HEK293 (cell line): ENCODE measurements around the gene PARD3B.
A peak's percentile ranks its signal among the peaks of the same experiment; 100 is the strongest.

ENCODE experiments used
- CTCF ChIA-PET: fragments of 350-600 bp; formaldehyde crosslinking; extraction: SDS; loops from one replicate; lab custom pipeline; 2021; ENCODE audit warnings: antibody characterized with exemption; lab: Yijun Ruan, JAX
- POLR2A ChIA-PET: fragments of 300-600 bp; formaldehyde crosslinking; extraction: SDS; loops from one replicate; lab custom pipeline; 2020; ENCODE audit warnings: antibody characterized with exemption, inconsistent platforms; lab: Yijun Ruan, JAX
- H3K27ac ChIP-seq: fragments of 200-500 bp; sonication (Bioruptor generic); 2 replicates; pipeline ENCODE4 v1.5.1; 2014; ENCODE audit warnings: low read depth, low read length, control low read depth, inconsistent platforms; ENCODE audit errors: extremely low read depth
- H3K36me3 ChIP-seq, 2 experiments: fragments of 200-500 bp in 1 of 2; sonication (Bioruptor generic) in 1 of 2; 1 replicate in 1 of 2; 2 replicates in 1 of 2; pipeline ENCODE4 v1.5.1; 2014 to 2017; ENCODE audit warnings: inconsistent platforms in 2 of 2, low read length in 2 of 2; ENCODE audit not compliant: control insufficient read depth in 2 of 2, insufficient read depth in 1 of 2
- H3K4me1 ChIP-seq: fragments of 200-500 bp; sonication (Bioruptor generic); 2 replicates; pipeline ENCODE4 v1.5.1; 2014; ENCODE audit warnings: mild to moderate bottlenecking, low read length, inconsistent platforms; ENCODE audit not compliant: control insufficient read depth, insufficient read depth
- H3K4me3 ChIP-seq: 2 replicates; pipeline ENCODE4 v1.5.1; 2011; ENCODE audit warnings: low read depth, mild to moderate bottlenecking, control low read depth, low read length, moderate library complexity
- H3K9me3 ChIP-seq: fragments of 200-500 bp; sonication (Bioruptor generic); 2 replicates; pipeline ENCODE4 v1.5.1; 2014; ENCODE audit warnings: low read depth, low read length, inconsistent platforms; ENCODE audit not compliant: control insufficient read depth, insufficient read depth
- BCL11A ChIP-seq: fragments of 450-650 bp; formaldehyde crosslinking; IDR thresholded peaks from 2 replicates; pipeline ENCODE4 v1.5.1; 2016; ENCODE audit warnings: low read depth, missing biosample characterization, missing genetic modification characterization
- GLIS1 ChIP-seq: fragments of 450-650 bp; formaldehyde crosslinking; IDR thresholded peaks from 2 replicates; pipeline ENCODE4 v1.5.1; 2016; ENCODE audit warnings: missing biosample characterization, missing genetic modification characterization
- GLIS2 ChIP-seq: fragments of 450-650 bp; formaldehyde crosslinking; IDR thresholded peaks from 2 replicates; pipeline ENCODE4 v1.5.1; 2016; ENCODE audit warnings: missing biosample characterization, missing genetic modification characterization
- MZF1 ChIP-seq: fragments of 450-650 bp; formaldehyde crosslinking; IDR thresholded peaks from 2 replicates; pipeline ENCODE4 v1.5.1; 2017; ENCODE audit warnings: missing biosample characterization, missing genetic modification characterization, borderline replicate concordance
- YY1 ChIP-seq: fragments of 450-650 bp; formaldehyde crosslinking; IDR thresholded peaks from 2 replicates; pipeline ENCODE4 v1.5.1; 2018; ENCODE audit warnings: missing biosample characterization, missing genetic modification characterization
- ZBTB26 ChIP-seq: fragments of 450-650 bp; formaldehyde crosslinking; optimal IDR thresholded peaks from 2 replicates; pipeline ENCODE3; 2016; ENCODE audit warnings: missing biosample characterization, mild to moderate bottlenecking, missing genetic modification characterization
- ZFP69B ChIP-seq: fragments of 450-650 bp; formaldehyde crosslinking; IDR thresholded peaks from 2 replicates; pipeline ENCODE4 v1.5.1; 2016; ENCODE audit warnings: missing biosample characterization, missing genetic modification characterization
- ZNF132 ChIP-seq: fragments of 450-650 bp; formaldehyde crosslinking; IDR thresholded peaks from 2 replicates; pipeline ENCODE4 v1.5.1; 2017; ENCODE audit warnings: missing biosample characterization, missing genetic modification characterization, borderline replicate concordance
- ZNF155 ChIP-seq: fragments of 450-650 bp; formaldehyde crosslinking; IDR thresholded peaks from 2 replicates; pipeline ENCODE4 v1.5.1; 2016; ENCODE audit warnings: missing biosample characterization, missing genetic modification characterization
- ZNF2 ChIP-seq: fragments of 450-650 bp; formaldehyde crosslinking; IDR thresholded peaks from 2 replicates; pipeline ENCODE4 v1.5.1; 2016; ENCODE audit warnings: missing biosample characterization, missing genetic modification characterization
- ZNF324 ChIP-seq: fragments of 450-650 bp; formaldehyde crosslinking; IDR thresholded peaks from 2 replicates; pipeline ENCODE4 v1.5.1; 2016; ENCODE audit warnings: missing biosample characterization, missing genetic modification characterization
- ZNF350 ChIP-seq: fragments of 450-650 bp; formaldehyde crosslinking; IDR thresholded peaks from 2 replicates; pipeline ENCODE4 v1.5.0; 2017; ENCODE audit warnings: missing biosample characterization, mild to moderate bottlenecking, missing genetic modification characterization
- ZNF354C ChIP-seq: fragments of 450-650 bp; formaldehyde crosslinking; IDR thresholded peaks from 2 replicates; pipeline ENCODE4 v1.5.1; 2016; ENCODE audit warnings: missing biosample characterization, missing genetic modification characterization, low read depth, borderline replicate concordance
- ZNF404 ChIP-seq: fragments of 450-650 bp; formaldehyde crosslinking; IDR thresholded peaks from 2 replicates; pipeline ENCODE4 v1.5.1; 2017; ENCODE audit warnings: missing biosample characterization, missing genetic modification characterization
- ZNF416 ChIP-seq: fragments of 450-650 bp; formaldehyde crosslinking; IDR thresholded peaks from 2 replicates; pipeline ENCODE4 v1.5.1; 2016; ENCODE audit warnings: missing biosample characterization, missing genetic modification characterization
- ZNF449 ChIP-seq: fragments of 450-650 bp; formaldehyde crosslinking; IDR thresholded peaks from 2 replicates; pipeline ENCODE4 v1.5.1; 2017; ENCODE audit warnings: missing biosample characterization, mild to moderate bottlenecking, missing genetic modification characterization, moderate library complexity
- ZNF529 ChIP-seq: fragments of 450-650 bp; formaldehyde crosslinking; IDR thresholded peaks from 2 replicates; pipeline ENCODE4 v1.5.1; 2017; ENCODE audit warnings: missing genetic modification characterization, missing biosample characterization; ENCODE audit not compliant: insufficient replicate concordance
- ZNF560 ChIP-seq: fragments of 450-650 bp; formaldehyde crosslinking; IDR thresholded peaks from 2 replicates; pipeline ENCODE4 v1.5.1; 2017; ENCODE audit warnings: missing biosample characterization, missing genetic modification characterization, borderline replicate concordance
- ZNF837 ChIP-seq: fragments of 450-650 bp; formaldehyde crosslinking; IDR thresholded peaks from 2 replicates; pipeline ENCODE4 v1.5.1; 2016; ENCODE audit warnings: missing biosample characterization, missing genetic modification characterization
- TF ChIP-seq, protein P1 (sequence below): fragments of 450-650 bp; formaldehyde crosslinking; IDR thresholded peaks from 2 replicates; pipeline ENCODE4 v1.5.1; 2017; ENCODE audit warnings: missing biosample characterization, missing genetic modification characterization

The PARD3B gene

GRCh38 chr2:205024822-205025518 is 479.7 kb downstream of the PARD3B start (continued):
- TF ChIP-seq BCL11A (tag by site-specific recombination) (no peak), ZNF350 (tag by site-specific recombination) (no peak), ZNF529 (no peak), MZF1 (tag by site-specific recombination) (no peak), ZNF132 (no peak), ZNF560 (tag by site-specific recombination) (no peak), ZNF354C (tag by site-specific recombination) (no peak), YY1 (tag by site-specific recombination) (no peak)

GRCh38 chr2:205025580-205026240 is 480.4 kb downstream of the PARD3B start:
- TF ChIP-seq ZNF416 (tag by site-specific recombination) (no peak), ZNF449 (tag by site-specific recombination) (no peak), ZNF2 (tag by site-specific recombination) (no peak), ZNF350 (tag by site-specific recombination) (no peak)
- no peak overlapping the region for H3K27ac ChIP-seq
- CTCF ChIA-PET, result no interaction called here

DNA sequence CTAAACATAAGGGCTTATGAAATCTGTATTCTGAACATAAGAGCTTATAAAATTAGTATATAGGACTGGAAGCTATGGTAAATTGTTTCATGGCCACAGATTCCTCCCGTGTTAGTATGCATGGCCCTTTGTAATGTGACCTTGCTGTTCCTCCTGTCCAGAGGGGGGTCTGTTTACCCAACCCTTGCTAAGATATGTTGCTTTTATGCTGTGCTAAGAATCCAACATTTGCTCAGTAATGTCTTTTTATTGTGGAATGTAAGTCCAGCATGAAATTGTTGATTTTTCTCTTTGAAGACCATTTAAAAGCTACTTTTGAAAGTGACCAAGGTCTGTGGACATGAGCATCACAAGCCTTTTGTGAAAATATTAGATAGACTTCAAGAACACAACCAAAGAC is 485.4 kb downstream of the PARD3B start:
- H3K27ac ChIP-seq, result no peak overlapping the region
- TF ChIP-seq GLIS1 (tag by site-specific recombination) (peak; percentile 14; the same call in 1 of the 2 replicates), ZFP69B (no peak)
- TF ChIP-seq, all 188 proteins: peak for 1
- Histone ChIP-seq H3K9me3 (no peaks in the 10 kb centered on the region), H3K4me3 (no peak overlapping the region), H3K36me3 (no peaks in the 10 kb centered on the region), H3K4me1 (no peaks in the 10 kb centered on the region)
- ChIA-PET CTCF (no interaction called here), POLR2A (no interaction called here)

More at GRCh38 chr2:205025580-205026240, 480.4 kb downstream of the PARD3B start:
- Histone ChIP-seq H3K4me1 (no peaks in the 10 kb centered on the region), H3K4me3 (no peak overlapping the region), H3K36me3 (no peaks in the 10 kb centered on the region), H3K9me3 (no peaks in the 10 kb centered on the region)
- POLR2A ChIA-PET, result no interaction called here

GRCh38 chr2:205032093-205032551 is 486.8 kb downstream of the PARD3B start:
- no peaks in the 10 kb centered on the region for H3K9me3 ChIP-seq
- H3K4me3 ChIP-seq, result no peak overlapping the region
- no peaks in the 10 kb centered on the region for H3K4me1 ChIP-seq
- CTCF ChIA-PET, result no interaction called here
- H3K27ac ChIP-seq, result no peak overlapping the region
- POLR2A ChIA-PET, result no interaction called here
- H3K36me3 ChIP-seq, result no peaks in the 10 kb centered on the region
- no peak for TF ChIP-seq ZNF155 (tag by site-specific recombination)
- TF ChIP-seq, protein P1, sequence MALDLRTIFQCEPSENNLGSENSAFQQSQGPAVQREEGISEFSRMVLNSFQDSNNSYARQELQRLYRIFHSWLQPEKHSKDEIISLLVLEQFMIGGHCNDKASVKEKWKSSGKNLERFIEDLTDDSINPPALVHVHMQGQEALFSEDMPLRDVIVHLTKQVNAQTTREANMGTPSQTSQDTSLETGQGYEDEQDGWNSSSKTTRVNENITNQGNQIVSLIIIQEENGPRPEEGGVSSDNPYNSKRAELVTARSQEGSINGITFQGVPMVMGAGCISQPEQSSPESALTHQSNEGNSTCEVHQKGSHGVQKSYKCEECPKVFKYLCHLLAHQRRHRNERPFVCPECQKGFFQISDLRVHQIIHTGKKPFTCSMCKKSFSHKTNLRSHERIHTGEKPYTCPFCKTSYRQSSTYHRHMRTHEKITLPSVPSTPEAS, result no peak
- TF ChIP-seq GLIS2 (tag by site-specific recombination), result no peak
- no peak for TF ChIP-seq ZNF404 (tag by site-specific recombination)
- no peak for TF ChIP-seq ZBTB26 (tag by site-specific recombination)
- no peak for TF ChIP-seq ZNF324
- TF ChIP-seq ZNF837, result no peak
- TF ChIP-seq MZF1 (tag by site-specific recombination), result no peak
